ENCODE results near the gene RAB35.

DNA sequence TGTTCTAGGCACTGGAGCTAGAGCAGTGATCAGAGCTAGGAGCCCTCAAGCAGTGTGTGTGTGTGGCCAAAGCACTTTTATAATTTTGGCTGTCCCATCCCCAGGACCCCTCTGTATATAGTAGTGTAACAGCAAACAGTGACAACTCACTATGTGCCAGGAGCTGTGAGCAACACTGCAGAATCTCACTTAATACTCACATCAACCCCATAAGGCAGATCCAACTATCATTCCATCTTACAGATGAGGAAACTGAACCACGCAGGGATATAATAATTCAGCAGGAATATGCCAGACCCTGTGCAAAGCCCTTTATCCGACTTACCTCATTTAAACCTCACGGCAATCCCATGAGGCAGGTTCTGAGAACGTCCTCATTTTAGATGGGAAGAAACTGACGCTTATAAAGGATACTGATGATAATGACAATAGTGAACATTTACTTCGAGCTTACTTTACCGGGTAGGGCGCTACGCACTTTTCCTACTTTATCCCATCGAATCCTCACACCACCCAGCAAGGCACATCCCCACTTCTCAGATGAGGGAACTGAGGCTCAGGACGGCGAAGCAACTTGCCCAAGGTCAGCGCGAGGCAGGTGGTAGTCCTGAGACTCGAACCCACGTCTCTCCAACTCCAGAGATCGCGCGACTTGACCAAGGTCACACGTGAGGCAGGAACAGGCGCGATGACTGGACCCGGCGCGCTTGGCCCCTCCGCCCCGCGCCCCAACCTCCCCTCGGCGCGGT is 687 bp downstream of the RAB35 start:
- TF ChIP-seq, protein P1, sequence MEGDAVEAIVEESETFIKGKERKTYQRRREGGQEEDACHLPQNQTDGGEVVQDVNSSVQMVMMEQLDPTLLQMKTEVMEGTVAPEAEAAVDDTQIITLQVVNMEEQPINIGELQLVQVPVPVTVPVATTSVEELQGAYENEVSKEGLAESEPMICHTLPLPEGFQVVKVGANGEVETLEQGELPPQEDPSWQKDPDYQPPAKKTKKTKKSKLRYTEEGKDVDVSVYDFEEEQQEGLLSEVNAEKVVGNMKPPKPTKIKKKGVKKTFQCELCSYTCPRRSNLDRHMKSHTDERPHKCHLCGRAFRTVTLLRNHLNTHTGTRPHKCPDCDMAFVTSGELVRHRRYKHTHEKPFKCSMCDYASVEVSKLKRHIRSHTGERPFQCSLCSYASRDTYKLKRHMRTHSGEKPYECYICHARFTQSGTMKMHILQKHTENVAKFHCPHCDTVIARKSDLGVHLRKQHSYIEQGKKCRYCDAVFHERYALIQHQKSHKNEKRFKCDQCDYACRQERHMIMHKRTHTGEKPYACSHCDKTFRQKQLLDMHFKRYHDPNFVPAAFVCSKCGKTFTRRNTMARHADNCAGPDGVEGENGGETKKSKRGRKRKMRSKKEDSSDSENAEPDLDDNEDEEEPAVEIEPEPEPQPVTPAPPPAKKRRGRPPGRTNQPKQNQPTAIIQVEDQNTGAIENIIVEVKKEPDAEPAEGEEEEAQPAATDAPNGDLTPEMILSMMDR (IDR thresholded peaks at IDR 0.05; ENCODE audit: insufficient read depth, low read length, poor library complexity, severe bottlenecking) = no peak
- TF ChIP-seq EZH2phosphoT487 (conservative IDR thresholded peaks at IDR 0.05; ENCODE audit: low read length) = no peak
